ENCODE measurements around the gene CNTN4.
"Not testable (repeated sequence)": the region's sequence is repeated elsewhere in the genome, so short reads cannot be mapped to it uniquely, and the experiment has no call there.

The CNTN4 gene

DNA sequence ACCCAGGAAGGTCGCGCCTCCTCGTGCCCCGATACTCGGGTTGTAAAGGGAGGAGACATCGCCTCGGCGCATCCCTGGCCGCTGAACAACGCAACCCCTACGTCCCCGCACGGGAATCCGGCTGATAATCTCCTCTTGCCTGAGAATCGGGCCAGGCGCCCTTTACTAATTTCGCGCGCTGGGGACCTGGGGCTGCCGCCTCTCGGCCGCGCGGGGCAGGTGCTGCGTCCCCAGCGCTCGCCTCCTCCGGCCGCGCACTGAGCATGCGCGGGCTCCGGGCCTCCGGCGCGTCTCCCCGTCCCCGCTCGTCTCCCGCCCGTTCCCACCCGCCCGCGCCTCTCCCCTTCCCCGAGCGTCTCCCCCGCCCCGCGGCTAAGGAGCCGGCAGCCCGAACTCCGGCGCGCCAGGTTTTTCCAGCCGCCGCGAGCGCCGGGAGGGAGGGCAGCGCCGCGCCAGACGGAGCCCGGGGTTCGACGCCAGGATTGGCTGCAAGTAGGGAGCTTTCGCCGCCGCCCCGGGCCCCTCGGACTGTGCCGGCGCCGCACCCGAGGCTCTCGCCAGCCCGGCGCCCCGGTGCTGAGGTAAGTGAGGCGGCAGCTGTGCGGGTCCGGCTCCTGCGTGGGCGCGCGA is at the start of gene CNTN4:
TSS of gene CNTN4 (plus strand) at position 469 of the 630 bp plus-strand sequence.
- DNase-seq (ENCODE audit: low read depth) = no peak

DNA sequence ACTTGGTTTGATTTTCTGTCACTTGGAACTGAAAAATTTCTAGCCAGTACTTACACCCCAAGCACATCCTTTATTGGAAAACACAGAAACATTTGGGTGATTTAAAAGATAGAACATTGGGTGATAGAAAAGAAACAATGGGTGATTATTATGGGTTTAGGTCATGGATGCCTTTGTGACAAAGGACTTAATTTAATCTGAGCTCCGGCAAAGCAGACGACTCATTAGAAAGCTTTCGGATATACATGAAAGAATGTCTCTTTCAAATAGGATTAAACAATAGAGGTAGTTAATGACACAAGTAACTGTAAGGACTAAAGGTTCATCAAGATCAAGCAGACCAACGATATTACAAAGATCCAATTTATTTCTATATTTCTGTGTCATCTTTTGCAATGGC is 37.3 kb upstream of the CNTN4 start:
- DNase-seq (ENCODE audit: low read depth) = no peak

GRCh38 chr3:2071531-2071930 is 27.1 kb upstream of the CNTN4 start:
- no peak for DNase-seq (ENCODE audit: low read depth)

DNA sequence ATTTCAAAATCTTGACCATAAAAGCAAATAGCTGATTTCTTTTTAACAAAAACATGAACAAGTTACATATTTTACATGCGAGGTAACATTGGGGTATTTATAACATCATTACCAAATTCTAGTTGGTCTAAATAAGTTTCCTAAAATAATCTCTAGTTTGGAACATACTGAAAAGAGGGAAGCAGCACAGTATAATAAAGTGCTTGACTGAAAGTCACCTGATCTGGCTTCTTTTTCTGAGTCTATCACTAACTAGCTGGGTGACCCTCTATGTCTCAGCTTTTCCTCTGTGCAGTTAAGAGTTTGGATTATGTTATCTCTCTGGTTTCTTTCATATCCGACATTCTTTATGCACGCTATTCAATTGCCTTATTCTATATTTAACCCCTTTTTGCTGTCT is 19.8 kb upstream of the CNTN4 start:
- no peak for DNase-seq (ENCODE audit: low read depth)

DNA sequence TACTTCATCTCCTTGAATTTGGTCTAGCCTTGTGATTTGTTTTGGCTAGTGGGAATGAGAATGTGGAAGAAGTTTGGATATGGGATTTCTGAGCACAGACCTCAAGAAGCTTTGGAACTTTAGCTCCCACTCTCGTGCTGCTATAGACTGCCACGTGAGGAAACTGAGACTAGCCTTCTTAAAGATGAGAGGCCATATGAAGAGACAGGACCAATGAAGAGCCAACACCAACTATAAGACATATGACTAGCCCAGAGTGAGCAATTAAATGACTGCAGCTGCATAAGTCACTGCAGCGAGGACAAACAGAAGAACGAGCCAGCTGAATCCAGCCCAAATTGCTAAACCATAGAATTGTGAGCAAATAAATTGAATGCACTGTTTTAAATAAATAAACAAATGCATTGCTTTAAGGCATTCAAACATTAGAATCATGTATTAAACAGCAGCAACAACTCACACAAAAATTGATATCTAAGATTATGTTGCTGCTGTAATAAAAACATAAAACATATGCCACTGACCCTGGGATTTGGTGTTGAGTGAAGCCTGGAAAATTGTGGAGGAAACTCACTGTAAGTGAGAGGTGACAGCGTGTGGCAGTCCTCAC is 15.7 kb upstream of the CNTN4 start:
- no peak for DNase-seq (ENCODE audit: low read depth)

GRCh38 chr3:2083558-2083957 is 15.1 kb upstream of the CNTN4 start:
- not testable (repeated sequence) for DNase-seq (ENCODE audit: low read depth)

GRCh38 chr3:2090095-2090911 is 8.4 kb upstream of the CNTN4 start:
- DNase-seq (ENCODE audit: low read depth) = no peak

GRCh38 chr3:2092758-2093157 is 5.9 kb upstream of the CNTN4 start:
- DNase-seq (ENCODE audit: low read depth) = no peak

- no peak for DNase-seq (ENCODE audit: low read depth)
Observed at GRCh38 chr3:2094941-2095340, 3.7 kb upstream of the CNTN4 start.

DNA sequence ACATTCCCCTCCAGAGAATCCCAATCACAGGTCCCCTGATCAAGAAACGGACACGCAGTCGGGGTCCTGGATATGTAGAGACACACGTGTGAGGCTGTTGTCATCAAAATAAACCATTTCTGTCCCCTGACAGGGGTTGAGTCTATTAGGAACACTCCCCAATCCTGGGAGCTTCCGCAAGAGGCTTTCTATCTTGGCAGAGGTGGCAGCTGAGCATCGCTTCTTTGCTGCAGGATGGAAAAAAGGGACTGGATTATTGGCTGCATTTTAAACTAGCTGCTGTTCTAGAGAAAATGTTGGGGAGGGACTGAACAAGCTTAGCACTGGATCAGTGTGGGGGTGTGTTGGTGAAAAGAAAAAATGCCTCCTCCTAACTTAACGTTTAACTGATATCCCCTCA is 2.5 kb upstream of the CNTN4 start:
- DNase-seq (ENCODE audit: low read depth) = no peak

DNA sequence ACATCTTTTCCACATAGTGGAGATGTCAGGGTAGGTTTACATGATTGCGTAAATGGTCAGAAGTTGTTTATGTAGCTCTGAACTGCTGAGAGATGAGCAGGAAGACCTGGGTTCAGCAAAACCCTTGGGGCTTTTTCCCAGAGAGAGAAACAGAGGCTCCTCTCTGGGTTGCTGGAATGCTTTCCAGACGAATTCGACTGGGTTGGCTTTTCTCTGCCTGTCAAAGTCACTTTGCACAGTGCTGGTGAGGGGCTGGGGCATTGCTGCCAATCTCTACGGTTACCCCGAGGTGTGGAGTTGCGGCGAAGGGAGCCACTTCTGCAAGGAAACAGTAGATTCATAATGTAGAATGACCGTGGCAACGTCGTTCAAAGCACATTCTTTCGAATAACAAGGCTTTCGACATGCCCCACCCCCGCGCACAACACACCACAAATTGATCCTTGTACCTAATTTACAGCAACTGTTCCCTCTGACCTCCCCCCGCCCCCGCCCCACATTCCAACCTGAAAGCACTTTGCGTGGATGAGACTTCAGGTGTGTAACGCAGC is 950 bp upstream of the CNTN4 start:
- no peak for DNase-seq (ENCODE audit: low read depth)

DNA sequence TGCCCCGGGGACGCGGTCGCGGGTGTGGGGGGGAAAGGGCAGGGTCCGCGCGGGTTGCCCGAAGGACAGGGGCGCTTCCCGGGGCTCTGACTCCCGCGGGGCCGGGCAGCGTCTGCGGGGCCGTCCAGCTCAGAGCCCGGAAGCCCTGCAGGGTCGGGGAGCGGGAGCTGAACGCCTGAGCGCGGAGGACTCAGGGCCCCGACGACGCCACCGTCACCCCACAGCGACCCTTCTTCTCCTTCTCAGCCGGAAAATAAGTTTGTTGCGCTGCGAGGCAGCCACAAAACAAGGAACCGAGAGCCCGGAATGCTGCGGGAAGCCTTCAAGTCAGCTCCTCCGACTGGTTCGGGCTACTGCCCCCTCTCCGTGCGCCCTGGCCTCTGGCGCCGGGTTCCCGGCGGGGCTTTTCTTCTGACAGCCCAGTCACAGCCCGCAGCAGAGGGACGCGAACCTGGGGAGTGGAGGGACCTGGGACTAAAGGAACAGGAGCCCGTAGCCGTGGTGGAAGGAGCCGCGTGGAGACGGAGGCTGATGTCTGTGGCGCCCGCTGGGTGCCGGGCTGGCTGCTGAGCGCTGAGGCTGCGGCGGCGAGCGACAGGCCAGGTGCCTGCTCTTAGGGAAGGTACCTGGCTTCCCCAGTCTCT is 484 bp downstream of the CNTN4 start:
- no peak for DNase-seq (ENCODE audit: low read depth)

- DNase-seq (ENCODE audit: low read depth) = no peak
Observed at GRCh38 chr3:2099779-2100191, 1.1 kb downstream of the CNTN4 start.

DNA sequence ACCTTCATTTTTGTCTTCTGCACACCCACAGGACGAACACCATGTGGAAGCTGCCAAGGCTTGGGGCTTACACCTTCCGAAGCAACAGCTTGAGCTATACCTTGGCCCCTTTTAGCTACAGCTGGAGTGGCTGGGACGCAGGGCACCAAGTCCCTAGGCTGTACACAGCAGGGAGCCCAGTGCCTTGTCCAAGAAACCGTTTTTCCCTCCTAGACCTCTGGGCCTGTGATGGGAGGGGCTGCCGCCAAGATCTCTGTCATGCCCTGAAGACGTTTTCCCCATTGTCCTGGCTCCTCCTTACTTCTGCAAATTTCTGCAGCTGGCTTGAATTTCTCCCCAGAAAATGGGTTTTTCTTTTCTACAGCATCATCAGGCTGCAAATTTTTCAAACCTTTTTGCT is 7.8 kb downstream of the CNTN4 start:
- no peak for DNase-seq (ENCODE audit: low read depth)

DNA sequence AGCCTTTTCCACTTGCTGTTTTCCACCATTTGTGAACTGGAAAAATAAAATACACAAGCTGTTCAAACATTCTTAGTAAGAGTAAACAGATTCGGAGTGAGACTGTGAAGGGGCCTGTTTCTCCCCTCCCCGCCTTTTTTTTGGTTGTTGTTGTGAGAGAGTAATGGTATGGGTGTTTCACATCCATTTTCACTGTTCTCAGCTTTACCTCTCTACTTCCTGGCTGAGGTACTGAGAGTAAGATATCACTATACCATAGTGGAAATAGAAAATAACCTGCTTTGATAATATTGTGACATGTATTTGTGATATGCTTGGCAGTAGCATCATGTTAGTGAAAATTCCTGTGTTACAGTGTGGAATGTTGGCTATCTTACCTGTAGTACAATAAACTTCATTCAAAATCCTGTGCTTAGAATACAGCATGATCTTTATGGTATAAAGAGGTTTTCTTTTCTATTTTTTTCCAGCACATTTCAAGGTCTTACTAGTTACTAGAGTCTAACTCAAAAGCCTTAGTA is 12.0 kb downstream of the CNTN4 start:
- DNase-seq (ENCODE audit: low read depth) = no peak

DNA sequence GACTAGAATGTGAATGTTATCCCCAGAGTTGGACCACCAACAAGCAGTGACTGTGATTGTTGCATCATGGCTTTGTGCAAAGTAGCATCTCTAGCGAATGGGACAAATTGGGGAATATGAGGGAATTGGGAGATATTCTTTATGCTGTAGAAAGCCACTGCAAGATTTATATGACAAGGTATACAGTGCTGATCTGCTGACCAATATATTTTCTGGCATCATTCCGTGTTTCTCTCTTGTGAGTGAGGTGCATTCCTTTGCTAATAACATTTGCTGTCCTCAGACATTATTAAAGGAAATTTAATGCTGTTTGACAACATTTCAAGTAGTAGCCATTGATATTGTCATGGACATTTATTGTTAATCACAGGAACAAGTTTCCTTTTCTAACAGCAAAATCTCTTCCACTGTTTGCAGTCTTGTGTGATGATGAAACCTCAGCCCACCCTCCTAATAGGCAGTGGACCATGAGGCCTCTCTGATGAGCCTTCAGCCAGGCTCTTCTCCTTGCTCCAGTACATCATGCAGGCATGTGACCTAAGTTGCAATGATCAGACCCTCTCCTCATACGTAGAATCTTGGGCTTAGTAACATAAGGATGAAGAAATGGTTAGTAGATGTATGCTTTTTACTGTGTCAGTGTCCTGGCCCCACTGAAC is 16.1 kb downstream of the CNTN4 start:
- no peak for DNase-seq (ENCODE audit: low read depth)

GRCh38 chr3:2130726-2131125 is 32.1 kb downstream of the CNTN4 start:
- DNase-seq (ENCODE audit: low read depth) = no peak

GRCh38 chr3:2133146-2133545 is 34.5 kb downstream of the CNTN4 start:
- DNase-seq (ENCODE audit: low read depth) = no peak

DNA sequence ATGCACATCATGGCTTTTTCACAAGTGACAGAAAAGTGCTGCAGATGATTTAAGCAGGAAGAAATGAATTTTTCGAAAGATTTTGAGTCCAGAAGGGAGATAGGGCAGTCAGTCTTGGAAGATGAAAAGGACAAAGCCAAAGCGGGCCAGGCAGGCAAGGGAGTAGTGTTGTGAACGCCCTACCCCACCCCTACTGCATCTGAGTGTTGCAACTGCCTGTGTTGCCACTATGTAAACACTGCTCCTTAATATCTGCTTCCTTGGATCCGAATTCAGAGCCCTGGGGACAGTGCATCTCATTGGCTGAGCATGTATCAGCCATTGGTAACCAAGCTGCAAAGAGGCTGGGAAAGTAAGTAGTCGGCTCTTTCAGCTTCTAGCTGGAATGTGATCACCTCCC is 39.0 kb downstream of the CNTN4 start:
- DNase-seq (ENCODE audit: low read depth) = no peak

GRCh38 chr3:2141482-2141881 is 42.8 kb downstream of the CNTN4 start:
- DNase-seq (ENCODE audit: low read depth) = no peak

- DNase-seq (ENCODE audit: low read depth) = no peak
Observed at GRCh38 chr3:2148561-2149340, 50.1 kb downstream of the CNTN4 start.

All from activated gamma-delta T cell treated with anti-CD3 and anti-CD28 coated beads, Interleukin-2, amount 50 U/mL, for 16 hours (primary cell).